Measurements from ENCODE around the gene PLEKHA7.
"Not testable (repeated sequence)": the region's sequence is repeated elsewhere in the genome, so short reads cannot be mapped to it uniquely, and the experiment has no call there.

Gene PLEKHA7

GRCh38 chr11:16889010-16889409 is 125.2 kb downstream of the PLEKHA7 start:
- in situ Hi-C loops (cut with HindIII; ENCODE audit: low sequenced_read_pairs) = not testable (repeated sequence)

- in situ Hi-C loops (cut with HindIII; ENCODE audit: low sequenced_read_pairs) = not testable (repeated sequence)
Observed at GRCh38 chr11:16887887-16888286, 126.3 kb downstream of the PLEKHA7 start.

GRCh38 chr11:16883174-16883573 is 131.0 kb downstream of the PLEKHA7 start:
- in situ Hi-C loops (cut with HindIII; ENCODE audit: low sequenced_read_pairs) = no loop called here

- in situ Hi-C loops (cut with HindIII; ENCODE audit: low sequenced_read_pairs) = no loop called here
Observed at GRCh38 chr11:16881766-16882165, 132.4 kb downstream of the PLEKHA7 start.

GRCh38 chr11:16881074-16881709 is 133.0 kb downstream of the PLEKHA7 start:
- in situ Hi-C loops (cut with HindIII; ENCODE audit: low sequenced_read_pairs) = no loop called here

GRCh38 chr11:16880184-16880801 is 133.9 kb downstream of the PLEKHA7 start:
- in situ Hi-C loops (cut with HindIII; ENCODE audit: low sequenced_read_pairs) = no loop called here

GRCh38 chr11:16879690-16880089 is 134.5 kb downstream of the PLEKHA7 start:
- in situ Hi-C loops (cut with HindIII; ENCODE audit: low sequenced_read_pairs) = no loop called here

- in situ Hi-C loops (cut with HindIII; ENCODE audit: low sequenced_read_pairs) = no loop called here
Observed at GRCh38 chr11:16876837-16877236, 137.4 kb downstream of the PLEKHA7 start.

- in situ Hi-C loops (cut with HindIII; ENCODE audit: low sequenced_read_pairs) = no loop called here
Observed at GRCh38 chr11:16876053-16876752, 138.0 kb downstream of the PLEKHA7 start.

GRCh38 chr11:16874275-16874975 is 139.8 kb downstream of the PLEKHA7 start:
- in situ Hi-C loops (cut with HindIII; ENCODE audit: low sequenced_read_pairs) = no loop called here

GRCh38 chr11:16873289-16873688 is 140.9 kb downstream of the PLEKHA7 start:
- in situ Hi-C loops (cut with HindIII; ENCODE audit: low sequenced_read_pairs) = no loop called here

GRCh38 chr11:16871368-16871767 is 142.8 kb downstream of the PLEKHA7 start:
- in situ Hi-C loops (cut with HindIII; ENCODE audit: low sequenced_read_pairs) = no loop called here

GRCh38 chr11:16867097-16867496 is 147.1 kb downstream of the PLEKHA7 start:
- in situ Hi-C loops (cut with HindIII; ENCODE audit: low sequenced_read_pairs) = no loop called here

GRCh38 chr11:16864428-16864827 is 149.8 kb downstream of the PLEKHA7 start:
- in situ Hi-C loops (cut with HindIII; ENCODE audit: low sequenced_read_pairs) = not testable (repeated sequence)

- in situ Hi-C loops (cut with HindIII; ENCODE audit: low sequenced_read_pairs) = no loop called here
Observed at GRCh38 chr11:16863389-16863788, 150.8 kb downstream of the PLEKHA7 start.

- in situ Hi-C loops (cut with HindIII; ENCODE audit: low sequenced_read_pairs) = no loop called here
Observed at GRCh38 chr11:16862726-16863125, 151.5 kb downstream of the PLEKHA7 start.

- in situ Hi-C loops (cut with HindIII; ENCODE audit: low sequenced_read_pairs) = no loop called here
Observed at GRCh38 chr11:16861862-16862261, 152.4 kb downstream of the PLEKHA7 start.

GRCh38 chr11:16860617-16861016 is 153.6 kb downstream of the PLEKHA7 start:
- in situ Hi-C loops (cut with HindIII; ENCODE audit: low sequenced_read_pairs) = no loop called here

GRCh38 chr11:16859651-16860050 is 154.6 kb downstream of the PLEKHA7 start:
- in situ Hi-C loops (cut with HindIII; ENCODE audit: low sequenced_read_pairs) = no loop called here

GRCh38 chr11:16857186-16857585 is 157.0 kb downstream of the PLEKHA7 start:
- in situ Hi-C loops (cut with HindIII; ENCODE audit: low sequenced_read_pairs) = no loop called here

- in situ Hi-C loops (cut with HindIII; ENCODE audit: low sequenced_read_pairs) = no loop called here
Observed at GRCh38 chr11:16856022-16856471, 158.2 kb downstream of the PLEKHA7 start.
